AG09309 (cell line): ENCODE data around the gene HOXB1.
A peak's percentile ranks its signal among the peaks of the same experiment; 100 is the strongest.
"Not testable (repeated sequence)": the region's sequence is repeated elsewhere in the genome, so short reads cannot be mapped to it uniquely, and the experiment has no call there.

Experiments used
- DNase-seq: peaks from one replicate; pipeline ENCODE4 v3.0.0-alpha.2; 2010; ENCODE audit warnings: low read depth
- H3K4me3 ChIP-seq: 2 replicates; pipeline ENCODE4 v1.5.1; 2011; ENCODE audit warnings: mild to moderate bottlenecking, low read depth, low read length, moderate library complexity; ENCODE audit not compliant: control insufficient read depth
- TF ChIP-seq, protein P1 (sequence below): IDR thresholded peaks from 2 replicates; pipeline ENCODE4 v1.5.1; 2011; ENCODE audit warnings: mild to moderate bottlenecking, low read depth, low read length, inconsistent platforms; ENCODE audit not compliant: insufficient read depth, control insufficient read depth; ENCODE audit errors: missing control alignments

The HOXB1 gene

GRCh38 chr17:48514477-48514876 is 16.3 kb downstream of the HOXB1 start:
- TF ChIP-seq, protein P1, sequence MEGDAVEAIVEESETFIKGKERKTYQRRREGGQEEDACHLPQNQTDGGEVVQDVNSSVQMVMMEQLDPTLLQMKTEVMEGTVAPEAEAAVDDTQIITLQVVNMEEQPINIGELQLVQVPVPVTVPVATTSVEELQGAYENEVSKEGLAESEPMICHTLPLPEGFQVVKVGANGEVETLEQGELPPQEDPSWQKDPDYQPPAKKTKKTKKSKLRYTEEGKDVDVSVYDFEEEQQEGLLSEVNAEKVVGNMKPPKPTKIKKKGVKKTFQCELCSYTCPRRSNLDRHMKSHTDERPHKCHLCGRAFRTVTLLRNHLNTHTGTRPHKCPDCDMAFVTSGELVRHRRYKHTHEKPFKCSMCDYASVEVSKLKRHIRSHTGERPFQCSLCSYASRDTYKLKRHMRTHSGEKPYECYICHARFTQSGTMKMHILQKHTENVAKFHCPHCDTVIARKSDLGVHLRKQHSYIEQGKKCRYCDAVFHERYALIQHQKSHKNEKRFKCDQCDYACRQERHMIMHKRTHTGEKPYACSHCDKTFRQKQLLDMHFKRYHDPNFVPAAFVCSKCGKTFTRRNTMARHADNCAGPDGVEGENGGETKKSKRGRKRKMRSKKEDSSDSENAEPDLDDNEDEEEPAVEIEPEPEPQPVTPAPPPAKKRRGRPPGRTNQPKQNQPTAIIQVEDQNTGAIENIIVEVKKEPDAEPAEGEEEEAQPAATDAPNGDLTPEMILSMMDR, result no peak
- H3K4me3 ChIP-seq, result no peak overlapping the region
- no peak for DNase-seq

- no peak for DNase-seq
- H3K4me3 ChIP-seq, result no peak overlapping the region
- TF ChIP-seq, protein P1, result no peak
Observed at GRCh38 chr17:48513666-48514455, 16.9 kb downstream of the HOXB1 start.

DNA sequence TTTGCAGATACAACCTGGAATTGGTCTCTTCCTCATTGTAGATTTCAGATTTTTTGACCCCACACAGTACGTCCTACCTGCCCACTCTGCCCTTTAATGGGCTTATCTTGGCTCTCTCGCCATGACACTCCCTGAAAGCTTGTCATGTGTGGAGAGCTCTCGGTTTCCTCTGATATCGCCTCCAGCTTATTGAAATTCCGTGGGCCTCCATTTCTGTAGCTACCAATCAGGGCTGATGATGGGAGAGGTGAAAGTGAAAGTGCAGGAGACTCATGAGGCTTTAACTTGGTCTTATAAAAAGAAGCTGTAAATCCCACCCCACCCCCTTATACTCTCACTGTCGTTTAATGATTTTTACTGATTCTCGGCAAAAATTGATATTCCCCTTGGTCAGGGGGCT is 17.7 kb downstream of the HOXB1 start:
- TF ChIP-seq, protein P1, result no peak
- no peak overlapping the region for H3K4me3 ChIP-seq
- no peak for DNase-seq

GRCh38 chr17:48510761-48511604 is 19.8 kb downstream of the HOXB1 start:
- peak; percentile 61 for DNase-seq
- no peak overlapping the region for H3K4me3 ChIP-seq

DNA sequence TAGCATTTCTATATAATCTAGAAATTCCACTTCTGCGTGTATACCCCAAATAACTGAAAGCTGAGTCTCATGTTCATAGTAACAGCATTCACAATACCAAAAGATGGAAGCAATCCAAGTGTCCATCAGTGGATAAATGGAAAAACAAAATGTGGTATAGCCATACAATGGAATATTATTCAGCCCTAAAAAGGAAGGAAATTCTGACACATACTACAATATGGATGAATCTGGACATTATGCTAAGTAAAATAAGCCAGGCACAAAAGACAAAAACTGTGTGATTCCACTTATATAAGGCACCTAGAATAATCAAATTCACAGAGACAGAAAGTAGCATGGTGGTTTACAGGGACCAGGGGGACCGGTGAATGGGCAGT is 20.4 kb downstream of the HOXB1 start:
- no peak for DNase-seq
- TF ChIP-seq, protein P1, result no peak
- H3K4me3 ChIP-seq, result no peak overlapping the region

More at GRCh38 chr17:48510761-48511604, 19.8 kb downstream of the HOXB1 start:
- TF ChIP-seq, protein P1, result no peak

DNA sequence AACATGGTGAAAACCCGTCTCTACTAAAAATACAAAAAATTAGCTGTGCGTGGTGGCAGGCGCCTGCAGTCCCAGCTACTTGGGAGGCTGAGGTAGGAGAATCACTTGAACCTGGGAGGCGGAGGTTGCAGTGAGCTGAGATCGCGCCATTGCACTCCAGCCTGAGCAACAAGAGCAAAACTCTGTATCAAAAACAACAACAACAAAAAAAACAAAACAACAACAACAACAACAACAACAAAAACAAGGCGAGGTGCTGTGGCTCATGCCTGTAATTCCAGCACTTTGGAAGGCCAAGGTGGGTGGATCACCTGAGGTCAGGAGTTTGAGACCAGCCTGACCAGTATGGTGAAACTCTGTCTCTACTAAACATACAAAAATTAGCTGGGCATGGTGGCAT is 21.1 kb downstream of the HOXB1 start:
- not testable (repeated sequence) for H3K4me3 ChIP-seq, DNase-seq

DNA sequence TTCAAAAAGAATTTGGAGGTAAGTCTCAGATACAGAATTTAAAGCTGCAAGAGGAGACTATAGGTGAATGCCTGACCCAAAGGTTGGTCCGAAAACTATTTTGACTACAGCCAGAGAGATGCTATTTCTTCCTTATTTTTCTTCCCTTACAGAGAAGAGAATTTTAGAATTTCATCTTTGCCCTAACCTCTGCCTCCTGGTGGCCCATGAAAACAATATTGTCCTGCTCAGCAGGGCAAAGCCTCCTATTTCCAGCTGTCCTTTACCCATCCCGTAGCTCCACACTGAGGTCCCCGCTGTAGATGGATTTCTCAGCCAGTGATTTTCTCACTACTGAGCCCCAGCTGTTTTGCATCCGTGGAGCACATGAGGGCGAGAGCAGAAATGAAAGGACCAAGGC is 24.6 kb downstream of the HOXB1 start:
- no peak overlapping the region for H3K4me3 ChIP-seq
- TF ChIP-seq, protein P1, result no peak
- DNase-seq, result no peak
